ENCODE results near the gene WDCP.

- TF ChIP-seq CTCF (IDR thresholded peaks at IDR 0.05 in 2 of 3, conservative IDR thresholded peaks at IDR 0.05 in 1 of 3; ENCODE audit: borderline replicate concordance in 1 of 3, insufficient read depth in 1 of 3, low read depth in 2 of 3, low read length in 2 of 3) (no peak), ATF3 (IDR thresholded peaks at IDR 0.05) (no peak), EZH2 (IDR thresholded peaks at IDR 0.05) (no peak), JUND (IDR thresholded peaks at IDR 0.05) (no peak), EGR1 (IDR thresholded peaks at IDR 0.05; ENCODE audit: low read depth) (no peak), POLR2AphosphoS5 (IDR thresholded peaks at IDR 0.05; ENCODE audit: low read depth, low read length) (no peak), POLR2A (IDR thresholded peaks at IDR 0.05; ENCODE audit: borderline replicate concordance, extremely low read depth, insufficient read depth, insufficient read length) (no peak), SRF (IDR thresholded peaks at IDR 0.05; ENCODE audit: low read depth) (no peak), SIN3A (IDR thresholded peaks at IDR 0.05; ENCODE audit: low read depth) (no peak), RAD21 (IDR thresholded peaks at IDR 0.05; ENCODE audit: low read depth) (no peak), REST (IDR thresholded peaks at IDR 0.05; ENCODE audit: low read depth) (no peak)
These were observed 30.1 kb downstream of the WDCP start for GRCh38 chr2:24016853-24017703.

All from HCT116 (cell line).